ENCODE measurements around the gene PAH. TPM values are rescaled to one million over a fixed set of nuclear protein-coding genes. Genes with fewer than 3 reads are reported as not detected.

The PAH gene
- total and polyA plus RNA-seq, 2 of the 8 experiments (the other 6 are each of a cell fraction or from before 2014, with no cell fraction given) = 3.9 to 9.0 TPM

DNA sequence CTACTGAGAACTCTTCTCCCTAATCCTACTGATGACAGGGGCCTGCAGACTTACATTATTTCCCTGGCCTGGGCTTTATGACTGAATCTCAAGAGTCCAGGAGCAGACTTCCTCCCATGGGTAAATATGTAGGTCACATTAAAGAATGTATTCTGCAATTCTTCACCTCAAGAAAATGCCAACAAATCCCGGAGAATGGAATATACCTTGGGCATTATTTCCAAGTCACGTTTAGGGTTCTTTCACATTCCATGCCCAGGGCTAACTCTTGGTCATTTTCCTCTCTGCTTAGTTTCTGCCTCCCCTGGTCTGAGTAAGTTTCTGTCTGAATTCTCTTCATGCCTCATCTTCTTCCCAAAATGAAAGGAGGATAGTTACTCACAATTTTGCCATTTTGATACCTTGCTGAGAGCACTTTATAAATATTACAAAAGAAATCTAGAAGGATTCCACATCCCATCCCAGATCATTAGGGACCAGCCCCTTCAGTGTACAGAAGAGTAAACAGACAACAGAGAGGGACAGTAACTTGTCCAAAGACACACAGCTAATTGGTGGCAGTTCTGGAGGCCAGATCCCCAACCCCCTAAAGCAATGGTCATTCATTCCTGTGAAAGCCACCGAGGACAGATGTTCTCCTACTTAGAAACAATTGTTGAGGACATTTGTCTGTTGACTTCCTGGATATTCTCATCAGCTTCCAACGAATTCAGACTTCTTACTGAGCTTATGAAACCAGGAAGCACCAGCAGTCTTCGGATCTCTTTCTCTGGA lies 605 bp downstream of the PAH start:
- no peak overlapping the region for H3K27ac ChIP-seq (ENCODE audit: low read depth, low read length)
- CTCF ChIA-PET (ENCODE audit: partially characterized antibody) = interaction anchor here (1.2 to 1.3 kb wide), 2 partner anchors 18 to 33 kb away, joined by 4 read pairs; no protein-coding TSS in a partner anchor

More for the DNA sequence above, 605 bp downstream of the PAH start:
- FAIRE-seq (no peak), DNase-seq (ENCODE audit: low read depth in 1 of 2, low spot score in 2 of 2) (no peak)
- no peak overlapping the region for H2AK5ac ChIP-seq (ENCODE audit: low read depth, low read length)
- H3K27me3 ChIP-seq (replicated peaks in 1 of 4; ENCODE audit: control insufficient read depth in 3 of 4, extremely low read depth in 1 of 4, insufficient read depth in 3 of 4, low read length in 3 of 4) = no peaks in the 10 kb centered on the region
- POLR2A ChIA-PET (ENCODE audit: partially characterized antibody) = interaction anchor here (0.7 to 1.7 kb wide), 3 partner anchors 15 to 65 kb away, joined by 3 to 7 read pairs (median 3); no protein-coding TSS in a partner anchor
- no peaks in the 10 kb centered on the region for H3K36me3 ChIP-seq (ENCODE audit: control insufficient read depth in 2 of 4, insufficient read depth in 4 of 4, low read length in 3 of 4)
- no peak overlapping the region for H2BK20ac ChIP-seq (ENCODE audit: low read length)
- no peak overlapping the region for H2BK120ac ChIP-seq (replicated peaks; ENCODE audit: low read depth, low read length)
- no peak overlapping the region for H3K23ac ChIP-seq (ENCODE audit: insufficient read length)
- no peak overlapping the region for H4K91ac ChIP-seq (replicated peaks; ENCODE audit: insufficient read length, low read length)
- peak overlapping the region; percentile 70 for H2AFZ ChIP-seq (ENCODE audit: low read length)
- H3K9ac ChIP-seq (replicated peaks in 1 of 4; ENCODE audit: extremely low read depth in 1 of 4, low read depth in 3 of 4, low read length in 3 of 4) = no peak overlapping the region
- peak overlapping the region; percentile 76 for H3K18ac ChIP-seq (ENCODE audit: extremely low read depth, low read length)
- no peaks in the 10 kb centered on the region for H3K23me2 ChIP-seq (ENCODE audit: low read depth, low read length)
- H3K4me3 ChIP-seq (ENCODE audit: extremely low read depth in 1 of 4, insufficient read depth in 2 of 4, low read depth in 3 of 4, low read length in 4 of 4) = peak overlapping the region in 3 of 4 experiments; percentile 12 to 52 (median 31); a peak in 3 of 8 replicates
- H3K79me2 ChIP-seq (ENCODE audit: control insufficient read depth in 1 of 2, insufficient read depth in 2 of 2, low read length in 2 of 2) = no peaks in the 10 kb centered on the region
- H2BK12ac ChIP-seq (ENCODE audit: low read depth, low read length) = peak overlapping the region; percentile 53; the same call in 1 of the 2 replicates
- no peak overlapping the region for H3K4ac ChIP-seq (replicated peaks; ENCODE audit: insufficient read length, low read depth, low read length)
- H3K4me2 ChIP-seq (ENCODE audit: insufficient read depth in 1 of 2, low read depth in 2 of 2, low read length in 2 of 2) = peak overlapping the region; percentile 60 to 63
- no peaks in the 10 kb centered on the region for H3K9me3 ChIP-seq (ENCODE audit: insufficient read depth in 2 of 2, low read depth in 1 of 2, low read length in 1 of 2)
- H2BK15ac ChIP-seq (ENCODE audit: low read length) = no peak overlapping the region
- TF ChIP-seq, protein P1, sequence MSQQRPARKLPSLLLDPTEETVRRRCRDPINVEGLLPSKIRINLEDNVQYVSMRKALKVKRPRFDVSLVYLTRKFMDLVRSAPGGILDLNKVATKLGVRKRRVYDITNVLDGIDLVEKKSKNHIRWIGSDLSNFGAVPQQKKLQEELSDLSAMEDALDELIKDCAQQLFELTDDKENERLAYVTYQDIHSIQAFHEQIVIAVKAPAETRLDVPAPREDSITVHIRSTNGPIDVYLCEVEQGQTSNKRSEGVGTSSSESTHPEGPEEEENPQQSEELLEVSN (IDR thresholded peaks at IDR 0.05) = no peak
- TF ChIP-seq, protein P2, sequence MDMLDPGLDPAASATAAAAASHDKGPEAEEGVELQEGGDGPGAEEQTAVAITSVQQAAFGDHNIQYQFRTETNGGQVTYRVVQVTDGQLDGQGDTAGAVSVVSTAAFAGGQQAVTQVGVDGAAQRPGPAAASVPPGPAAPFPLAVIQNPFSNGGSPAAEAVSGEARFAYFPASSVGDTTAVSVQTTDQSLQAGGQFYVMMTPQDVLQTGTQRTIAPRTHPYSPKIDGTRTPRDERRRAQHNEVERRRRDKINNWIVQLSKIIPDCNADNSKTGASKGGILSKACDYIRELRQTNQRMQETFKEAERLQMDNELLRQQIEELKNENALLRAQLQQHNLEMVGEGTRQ (IDR thresholded peaks at IDR 0.05; ENCODE audit: low read length) = no peak
- TF ChIP-seq TCF12 (IDR thresholded peaks at IDR 0.05; ENCODE audit: low read depth, low read length) (no peak), YY1 (IDR thresholded peaks at IDR 0.05; ENCODE audit: low read depth, low read length) (no peak), KDM1A (IDR thresholded peaks at IDR 0.05; ENCODE audit: borderline replicate concordance, low read length) (0 out of 2 replicates have a peak, but pooled peaks have one; percentile 31)
- no peak overlapping the region for H4K8ac ChIP-seq (ENCODE audit: extremely low read depth, insufficient read depth, low read length)
- no peak overlapping the region for H3K14ac ChIP-seq (ENCODE audit: insufficient read length)
- WGBS, 2 experiments (ENCODE audit: extremely low coverage in 1 of 2, insufficient coverage in 1 of 2, insufficient read length in 1 of 2, insufficient replicate concordance in 2 of 2, low coverage in 1 of 2, low lambda C conversion rate in 2 of 2, missing lambda C conversion rate in 1 of 2) = 90% methylated on average over 5 of the region's 5 CpGs; no CpG with 5 or more reads in 1 of the 2 experiments
- no peaks in the 10 kb centered on the region for H3K79me1 ChIP-seq (ENCODE audit: low read depth, low read length)
- H3K4me1 ChIP-seq (replicated peaks in 1 of 4; ENCODE audit: control insufficient read depth in 3 of 4, insufficient read depth in 4 of 4, low read length in 3 of 4) = peaks cover 2 to 10% (median 5%) of the 10 kb centered on the region in 4 experiments; a peak in 4 of 7 replicates
- no peak overlapping the region for H3K56ac ChIP-seq (replicated peaks; ENCODE audit: insufficient read length, low read depth, low read length)
- H2BK5ac ChIP-seq (ENCODE audit: low read depth, low read length) = peak overlapping the region; percentile 47; the same call in 1 of the 2 replicates
- H4K20me1 ChIP-seq (replicated peaks in 1 of 2; ENCODE audit: control insufficient read depth in 1 of 2, insufficient read depth in 2 of 2, low read length in 2 of 2) = no peaks in the 10 kb centered on the region
- no peak overlapping the region for H4K5ac ChIP-seq (ENCODE audit: insufficient read length, low read depth, low read length)

Measured in H1 (cell line).